Esophagus (tissue), 2 donors: Measurements from ENCODE around the gene TIGD1. TPM values are rescaled to one million over a fixed set of nuclear protein-coding genes. Genes with fewer than 3 reads are reported as not detected.
A peak's percentile ranks its signal among the peaks of the same experiment; 100 is the strongest.

Source experiments
- H3K27ac ChIP-seq, 2 donors: one replicate each; pipeline ENCODE4 v1.5.1; 2013; ENCODE audit warnings: low read depth in 2 of 2, mild to moderate bottlenecking in 2 of 2, inconsistent platforms in 1 of 2, low read length in 1 of 2, moderate library complexity in 1 of 2
- H3K27me3 ChIP-seq, 2 donors: one replicate each; pipeline ENCODE4 v1.6.1; 2013; ENCODE audit warnings: low read length in 2 of 2, control low read depth in 1 of 2, mild to moderate bottlenecking in 1 of 2; ENCODE audit not compliant: insufficient read depth in 2 of 2, control insufficient read depth in 1 of 2
- H3K36me3 ChIP-seq, 2 donors: one replicate each; pipeline ENCODE4 v1.6.1; 2013; ENCODE audit warnings: low read length in 1 of 2; ENCODE audit not compliant: control insufficient read depth in 2 of 2, insufficient read depth in 2 of 2
- H3K4me1 ChIP-seq, 2 donors: one replicate each; pipeline ENCODE4 v1.6.1; 2013; ENCODE audit warnings: low read length in 1 of 2; ENCODE audit not compliant: control insufficient read depth in 2 of 2, insufficient read depth in 2 of 2
- H3K4me3 ChIP-seq, 2 donors: one replicate each; pipeline ENCODE4 v1.5.1; 2013; ENCODE audit warnings: low read length in 2 of 2, mild to moderate bottlenecking in 2 of 2, low read depth in 1 of 2, moderate library complexity in 1 of 2
- H3K9me3 ChIP-seq, 2 donors: one replicate each; pipeline ENCODE4 v1.6.1; 2013; ENCODE audit warnings: mild to moderate bottlenecking in 2 of 2, low read depth in 1 of 2, low read length in 1 of 2, moderate library complexity in 1 of 2; ENCODE audit not compliant: control insufficient read depth in 2 of 2, insufficient read depth in 1 of 2
- WGBS, 2 donors: extraction: QIAGEN DNeasy Blood & Tissue Kit; methylation state at CpG; one replicate each; pipeline ENCODE4 v1.1.7; 2013; 5-methylcytosine and 5-hydroxymethylcytosine counted together
- polyA plus RNA-seq, 2 donors: library from polyadenylated mRNA; stranded (reverse); fragments of 200-250 nt; gene quantifications; one replicate each; pipeline ENCODE4 v1.2.3, GENCODE V29; 2013
- donor health status: healthy with polysubstance abuse.
- donor health status: Bipolar disorder and iron deficiency.

TIGD1 gene
- polyA plus RNA-seq, 2 donors = 1.8 to 4.4 TPM

- H3K9me3 ChIP-seq = no peaks in the 10 kb centered on the region
- peak overlapping the region; percentile 79 to 82 for H3K4me3 ChIP-seq
- no peaks in the 10 kb centered on the region for H3K4me1 ChIP-seq
- peaks cover 0 to 3% of the 10 kb centered on the region in 2 donors for H3K36me3 ChIP-seq
- H3K27me3 ChIP-seq = no peaks in the 10 kb centered on the region
- 8 to 11% methylated on average over 7 of the region's 7 CpGs for WGBS, 2 donors
- peak overlapping the region; percentile 96 to 97 for H3K27ac ChIP-seq
These were observed 887 bp upstream of the TIGD1 start for GRCh38 chr2:232551250-232551638.

GRCh38 chr2:232549655-232550353 is 553 bp downstream of the TIGD1 start:
- Histone ChIP-seq H3K27me3 (no peaks in the 10 kb centered on the region), H3K27ac (peak overlapping the region; percentile 96 to 97), H3K4me1 (peaks cover 0 to 5% of the 10 kb centered on the region in 2 donors), H3K4me3 (peak overlapping the region; percentile 79 to 82), H3K9me3 (no peaks in the 10 kb centered on the region), H3K36me3 (peaks cover 2 to 5% of the 10 kb centered on the region in 2 donors)
- WGBS, 2 donors = 33 to 35% methylated on average over 21 of the region's 21 CpGs

- Histone ChIP-seq H3K4me1 (peaks cover 0 to 5% of the 10 kb centered on the region in 2 donors), H3K27ac (no peak overlapping the region), H3K4me3 (no peak overlapping the region), H3K36me3 (peaks cover 0 to 5% of the 10 kb centered on the region in 2 donors), H3K27me3 (no peaks in the 10 kb centered on the region), H3K9me3 (no peaks in the 10 kb centered on the region)
- WGBS, 2 donors = 97 to 99% methylated on average over 6 of the region's 6 CpGs
These were observed 2.4 kb downstream of the TIGD1 start for GRCh38 chr2:232547991-232548390.

DNA sequence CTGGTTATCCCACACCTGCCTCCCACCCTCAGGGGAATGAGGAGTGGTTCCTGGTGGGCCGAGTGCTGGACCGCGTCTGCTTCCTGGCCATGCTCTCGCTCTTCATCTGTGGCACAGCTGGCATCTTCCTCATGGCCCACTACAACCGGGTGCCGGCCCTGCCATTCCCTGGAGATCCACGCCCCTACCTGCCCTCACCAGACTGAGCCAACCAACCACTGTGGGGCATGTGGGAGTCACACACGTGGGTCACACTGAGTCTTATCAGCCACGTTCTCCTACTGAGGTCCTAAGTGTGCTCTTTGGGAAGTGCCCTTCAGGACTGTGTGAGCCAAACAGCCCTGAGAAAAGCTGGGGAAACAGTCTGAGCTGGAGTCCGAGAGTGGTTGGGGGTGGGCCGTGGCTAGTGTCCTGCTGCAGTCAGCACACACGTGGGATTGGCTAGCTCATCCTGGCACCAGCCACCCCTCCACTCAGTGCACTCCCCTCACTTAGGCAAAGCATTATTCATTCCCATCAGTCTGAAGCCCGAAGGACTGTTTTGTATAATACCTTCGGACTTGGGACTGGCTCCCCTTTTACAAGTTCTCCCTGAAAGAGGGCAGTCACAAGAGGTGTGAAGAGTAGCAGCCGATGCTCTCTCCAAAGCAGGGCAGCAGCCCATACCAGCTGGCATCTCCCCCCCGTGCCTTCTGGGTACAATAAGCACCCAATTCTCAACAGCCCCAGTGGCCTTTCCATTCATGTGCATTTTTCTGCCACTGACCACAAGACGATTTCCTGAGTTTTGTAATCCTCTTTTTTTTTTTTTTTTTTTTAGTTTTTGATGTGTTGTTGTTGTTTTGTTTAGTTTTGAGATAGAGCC is 4.6 kb downstream of the TIGD1 start:
- Histone ChIP-seq H3K27me3 (no peaks in the 10 kb centered on the region), H3K27ac (no peak overlapping the region), H3K4me3 (no peak overlapping the region), H3K36me3 (peaks cover 0 to 5% of the 10 kb centered on the region in 2 donors), H3K9me3 (no peaks in the 10 kb centered on the region), H3K4me1 (peaks cover 0 to 5% of the 10 kb centered on the region in 2 donors)
- 90 to 92% methylated on average over 16 to 17 of the region's 17 CpGs for WGBS, 2 donors

DNA sequence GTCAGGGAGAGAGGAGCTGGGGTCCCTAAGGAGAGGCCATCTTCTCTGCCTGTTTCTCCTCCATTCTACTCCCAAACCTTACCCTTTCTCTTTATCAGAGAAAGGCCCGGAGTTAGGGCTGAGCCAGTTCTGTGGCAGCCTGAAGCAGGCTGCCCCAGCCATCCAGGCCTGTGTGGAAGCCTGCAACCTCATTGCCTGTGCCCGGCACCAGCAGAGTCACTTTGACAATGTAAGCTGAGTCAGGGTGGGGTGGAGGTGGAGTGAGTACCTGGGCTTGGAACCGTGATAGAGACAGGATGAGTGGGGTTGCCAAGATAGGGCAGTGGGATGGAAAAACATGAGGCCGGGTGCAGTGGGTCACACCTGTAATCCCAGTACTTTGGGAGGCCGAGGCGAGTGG is 5.7 kb downstream of the TIGD1 start:
- no peak overlapping the region for H3K27ac ChIP-seq
- H3K36me3 ChIP-seq = peaks cover 0 to 5% of the 10 kb centered on the region in 2 donors
- 89% methylated on average over 6 of the region's 6 CpGs for WGBS, 2 donors
- no peaks in the 10 kb centered on the region for H3K27me3 ChIP-seq
- H3K4me3 ChIP-seq = no peak overlapping the region
- H3K4me1 ChIP-seq = peaks cover 0 to 5% of the 10 kb centered on the region in 2 donors
- no peaks in the 10 kb centered on the region for H3K9me3 ChIP-seq

- Histone ChIP-seq H3K9me3 (no peaks in the 10 kb centered on the region), H3K4me3 (no peak overlapping the region), H3K36me3 (peaks cover 0 to 5% of the 10 kb centered on the region in 2 donors), H3K27me3 (no peaks in the 10 kb centered on the region), H3K4me1 (peaks cover 5 to 8% of the 10 kb centered on the region in 2 donors), H3K27ac (no peak overlapping the region)
- 91 to 93% methylated on average over 19 of the region's 19 CpGs for WGBS, 2 donors
These were observed 6.3 kb downstream of the TIGD1 start for GRCh38 chr2:232543928-232544631.

DNA sequence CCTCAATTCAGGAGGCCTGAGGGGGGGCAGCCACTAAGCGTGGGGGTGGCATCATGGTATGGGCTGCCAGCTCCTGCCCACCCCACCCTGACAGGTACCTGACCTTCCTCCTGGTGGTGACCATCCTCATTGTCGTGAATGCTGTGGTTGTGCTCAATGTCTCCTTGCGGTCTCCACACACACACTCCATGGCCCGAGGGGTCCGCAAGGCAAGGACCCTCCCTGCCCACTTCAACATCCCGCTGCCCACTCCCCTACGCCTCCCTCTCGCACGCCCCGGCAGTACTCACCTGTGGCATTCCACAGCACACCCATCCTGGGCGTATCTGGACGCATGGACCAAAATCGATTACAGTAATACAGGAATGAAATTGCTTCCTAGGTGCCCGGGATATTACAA is 6.9 kb downstream of the TIGD1 start:
- no peak overlapping the region for H3K27ac ChIP-seq
- H3K9me3 ChIP-seq = no peaks in the 10 kb centered on the region
- no peak overlapping the region for H3K4me3 ChIP-seq
- H3K4me1 ChIP-seq = peaks cover 5 to 8% of the 10 kb centered on the region in 2 donors
- no peaks in the 10 kb centered on the region for H3K27me3 ChIP-seq
- H3K36me3 ChIP-seq = peaks cover 0 to 5% of the 10 kb centered on the region in 2 donors
- 89 to 91% methylated on average over 14 of the region's 14 CpGs for WGBS, 2 donors

- Histone ChIP-seq H3K27ac (no peak overlapping the region), H3K36me3 (peaks cover 0 to 5% of the 10 kb centered on the region in 2 donors), H3K27me3 (no peaks in the 10 kb centered on the region), H3K9me3 (no peaks in the 10 kb centered on the region), H3K4me1 (peaks cover 5 to 8% of the 10 kb centered on the region in 2 donors), H3K4me3 (no peak overlapping the region)
- 91 to 93% methylated on average over 17 to 20 of the region's 20 CpGs for WGBS, 2 donors
These were observed 7.5 kb downstream of the TIGD1 start for GRCh38 chr2:232542715-232543467.
